GM12892 (cell line): Measurements from ENCODE around the gene B3GAT2.

ENCODE experiments used
- POLR2A ChIP-seq: IDR thresholded peaks from 2 replicates; pipeline ENCODE4 v1.6.1; 2011; ENCODE audit warnings: low read depth, low read length, control low read depth
- POLR2AphosphoS5 ChIP-seq: IDR thresholded peaks from 2 replicates; pipeline ENCODE4 v1.6.1; 2011; ENCODE audit warnings: low read depth, low read length, control low read depth
- TAF1 ChIP-seq: IDR thresholded peaks from 2 replicates; pipeline ENCODE4 v1.6.1; 2011; ENCODE audit warnings: low read depth, mild to moderate bottlenecking, control low read depth, low read length, borderline replicate concordance

DNA sequence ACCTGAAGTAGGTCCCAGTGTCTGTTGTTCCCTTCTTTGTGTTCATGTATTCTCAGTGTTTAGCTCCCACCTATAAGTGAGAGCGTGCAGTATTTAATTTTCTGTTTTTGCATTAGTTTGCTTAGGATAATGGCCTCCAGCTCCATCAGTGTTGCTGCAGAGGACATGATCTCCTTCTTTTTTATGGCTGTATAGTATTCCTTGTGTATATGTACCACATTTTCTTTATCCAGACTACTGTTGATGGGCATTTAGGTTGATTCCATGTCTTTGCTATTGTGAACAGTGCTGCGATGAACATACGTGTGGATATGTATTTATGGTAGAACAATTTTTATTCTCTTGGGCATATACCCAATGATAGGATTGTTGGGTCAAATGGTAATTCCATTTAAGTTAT lies 125.4 kb downstream of the B3GAT2 start:
- TF ChIP-seq POLR2AphosphoS5, result no peak
- no peak for TF ChIP-seq POLR2A
- TF ChIP-seq TAF1, result no peak
